Neural progenitor cell (in vitro differentiated cells): ENCODE results near the gene KRTAP12-2.

Source experiments
- CTCF ChIP-seq: fragments of 200-600 bp; sonication (generic); IDR thresholded peaks from 2 replicates; pipeline ENCODE4 v1.5.1; 2017; ENCODE audit warnings: antibody characterized with exemption, mild to moderate bottlenecking
- EZH2 ChIP-seq: fragments of 200-600 bp; sonication (generic); IDR thresholded peaks from 2 replicates; pipeline ENCODE4 v1.6.1; 2017; ENCODE audit warnings: antibody characterized with exemption, mild to moderate bottlenecking, moderate library complexity
- EZH2phosphoT487 ChIP-seq: fragments of 200-600 bp; sonication (generic); IDR thresholded peaks from 2 replicates; pipeline ENCODE4 v1.6.1; 2017; ENCODE audit warnings: antibody characterized with exemption

- TF ChIP-seq CTCF (no peak), EZH2 (no peak), EZH2phosphoT487 (no peak)
Observed at GRCh38 chr21:44643741-44644310, 22.9 kb downstream of the KRTAP12-2 start.
